Measurements from ENCODE around the gene TTBK2.
"Not testable (repeated sequence)": the region's sequence is repeated elsewhere in the genome, so short reads cannot be mapped to it uniquely, and the experiment has no call there.

Gene TTBK2

DNA sequence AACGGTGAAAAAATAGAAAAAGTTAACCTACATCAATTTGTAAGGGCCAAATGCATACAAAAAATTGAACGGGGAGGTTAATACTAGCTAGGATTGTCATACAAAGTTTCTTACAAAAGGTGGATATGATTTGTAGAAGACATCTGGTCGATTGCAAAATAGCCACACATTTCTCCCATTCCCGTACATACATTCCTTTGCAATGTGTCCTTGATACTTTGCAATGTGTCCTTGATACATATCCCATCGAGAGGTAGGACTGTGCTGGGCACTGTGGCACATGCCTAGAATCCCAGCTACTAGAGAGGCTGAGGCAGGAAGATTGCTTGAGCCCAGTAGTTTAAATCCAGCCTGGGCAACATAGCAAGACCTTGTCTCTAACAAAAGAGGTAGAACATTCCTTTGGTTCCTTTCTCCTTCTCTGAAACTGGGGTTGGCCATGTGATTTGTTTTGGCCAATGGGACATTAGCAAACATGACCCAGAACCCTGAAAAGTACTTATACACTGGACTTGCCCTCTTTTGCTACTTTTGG is 9.5 kb downstream of the TTBK2 start:
- in situ Hi-C loops (cut with MboI; ENCODE audit: low sequenced_read_pairs): no loop called here

DNA sequence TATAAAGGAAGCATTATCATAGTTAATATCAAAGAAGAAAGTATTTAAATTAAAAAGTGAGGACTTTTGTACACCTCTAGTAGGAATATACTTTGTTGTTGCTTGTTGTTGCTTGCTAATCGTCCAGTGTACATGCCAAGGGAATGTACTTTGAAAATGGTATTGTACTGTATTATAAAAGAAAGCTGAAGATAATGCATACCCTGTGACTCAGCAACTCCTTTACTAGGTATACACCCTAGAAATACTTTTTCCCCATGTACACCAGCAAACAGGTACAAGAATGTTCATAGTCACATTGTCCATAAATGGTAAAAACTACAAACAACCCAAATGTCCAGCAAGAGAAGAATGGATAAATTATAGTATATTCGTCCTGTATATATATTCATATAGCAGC is 12.0 kb downstream of the TTBK2 start:
- in situ Hi-C loops (cut with MboI; ENCODE audit: low sequenced_read_pairs): no loop called here

- in situ Hi-C loops (cut with MboI; ENCODE audit: low sequenced_read_pairs): no loop called here
These were observed 16.9 kb downstream of the TTBK2 start for GRCh38 chr15:42903388-42904324.

DNA sequence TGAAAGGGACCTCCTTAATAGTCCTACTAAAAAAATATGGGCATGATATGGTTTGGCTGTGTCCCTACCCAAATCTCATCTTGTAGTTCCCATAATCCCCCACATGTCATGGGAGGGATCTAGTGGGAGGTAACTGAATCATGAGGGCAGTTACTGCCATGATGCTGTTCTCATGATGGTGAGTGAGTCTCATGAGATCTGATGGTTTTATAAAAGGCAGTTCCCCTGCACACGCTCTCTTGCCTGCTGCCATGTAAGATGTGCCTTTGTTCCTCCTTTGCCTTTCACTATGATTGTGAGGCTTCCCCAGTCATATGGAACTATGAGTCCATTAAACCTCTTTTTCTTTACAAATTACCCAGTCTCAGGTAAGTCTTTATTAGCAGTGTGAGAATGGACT is 26.7 kb downstream of the TTBK2 start:
- in situ Hi-C loops (cut with MboI; ENCODE audit: low sequenced_read_pairs): not testable (repeated sequence)

GRCh38 chr15:42891569-42891968 is 29.0 kb downstream of the TTBK2 start:
- in situ Hi-C loops (cut with MboI; ENCODE audit: low sequenced_read_pairs): no loop called here

DNA sequence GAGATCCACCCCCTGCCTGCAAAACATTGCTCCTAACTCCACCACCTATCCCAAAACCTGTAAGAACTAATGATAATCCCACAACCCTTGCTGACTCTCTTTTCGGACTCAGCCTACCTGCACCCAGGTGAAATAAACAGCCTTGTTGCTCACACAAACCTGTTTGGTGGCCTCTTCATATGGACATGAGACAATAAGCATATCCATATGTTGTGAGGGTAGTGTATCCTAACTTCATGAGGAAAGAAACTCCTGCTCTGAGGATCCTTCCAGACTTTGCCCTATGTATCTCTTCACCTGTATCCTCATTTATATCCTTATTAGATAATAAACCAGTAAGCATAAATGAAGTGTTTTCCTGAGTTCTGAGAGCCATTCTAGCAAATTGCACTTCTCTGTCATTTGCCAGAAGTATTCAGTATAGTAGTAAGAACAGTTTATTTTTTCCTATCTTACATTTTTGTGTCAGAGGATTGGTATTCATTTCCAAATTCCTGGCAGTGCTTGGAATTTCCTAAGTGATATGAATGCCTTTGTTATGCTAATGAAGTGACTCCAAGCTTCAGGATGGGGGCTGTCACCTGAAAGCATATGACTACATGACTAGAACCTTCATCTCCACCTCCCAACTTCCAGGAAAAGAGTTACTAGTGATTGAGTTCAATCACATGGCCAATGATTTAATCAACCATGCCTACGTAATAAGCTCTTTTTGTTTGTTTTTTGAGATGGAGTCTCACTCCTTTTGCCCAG is 30.2 kb downstream of the TTBK2 start:
- in situ Hi-C loops (cut with MboI; ENCODE audit: low sequenced_read_pairs): no loop called here

- in situ Hi-C loops (cut with MboI; ENCODE audit: low sequenced_read_pairs): not testable (repeated sequence)
These were observed 33.2 kb downstream of the TTBK2 start for GRCh38 chr15:42887384-42887783.

DNA sequence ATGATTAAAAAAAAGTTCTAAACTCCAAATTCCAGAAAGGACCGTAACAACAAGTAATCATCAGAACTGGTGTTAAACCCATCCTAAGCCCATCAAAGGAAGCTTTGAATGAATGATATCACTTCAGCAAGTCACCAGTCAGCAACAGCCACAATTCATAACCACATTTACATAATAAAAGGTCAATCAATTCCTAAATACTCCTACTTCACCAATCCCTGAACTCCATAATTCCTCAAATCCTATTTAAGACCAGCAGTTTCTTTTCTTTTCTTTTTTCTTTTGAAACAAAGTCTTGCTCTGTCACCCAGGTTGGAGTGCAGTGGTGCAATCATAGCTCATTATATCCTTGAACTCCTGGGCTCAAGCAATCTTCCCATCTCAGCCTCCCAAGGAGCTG is 40.5 kb downstream of the TTBK2 start:
- in situ Hi-C loops (cut with MboI; ENCODE audit: low sequenced_read_pairs): no loop called here

- in situ Hi-C loops (cut with MboI; ENCODE audit: low sequenced_read_pairs): no loop called here
These were observed 41.1 kb downstream of the TTBK2 start for GRCh38 chr15:42879443-42879842.

DNA sequence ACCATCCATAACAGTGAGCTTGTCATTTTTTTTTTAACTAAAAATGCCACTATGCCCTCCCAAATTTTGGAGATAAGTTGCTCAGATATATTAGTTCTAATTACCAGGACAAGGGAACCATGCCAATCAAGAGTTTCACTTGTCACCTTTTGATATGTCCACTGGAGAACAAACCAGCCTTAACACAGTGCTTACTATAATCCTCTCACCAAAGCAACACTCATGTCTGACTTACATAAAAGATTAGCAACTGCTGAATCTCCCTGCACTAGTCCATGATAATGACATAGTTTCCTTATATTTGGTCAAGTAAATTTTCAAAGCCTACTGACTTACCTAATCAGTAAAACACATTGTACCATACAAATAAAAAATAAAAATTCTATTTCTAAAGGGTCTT is 44.4 kb downstream of the TTBK2 start:
- in situ Hi-C loops (cut with MboI; ENCODE audit: low sequenced_read_pairs): no loop called here

- in situ Hi-C loops (cut with MboI; ENCODE audit: low sequenced_read_pairs): no loop called here
These were observed 51.9 kb downstream of the TTBK2 start for GRCh38 chr15:42868683-42869082.

GRCh38 chr15:42863572-42864239 is 56.9 kb downstream of the TTBK2 start:
- in situ Hi-C loops (cut with MboI; ENCODE audit: low sequenced_read_pairs): no loop called here

DNA sequence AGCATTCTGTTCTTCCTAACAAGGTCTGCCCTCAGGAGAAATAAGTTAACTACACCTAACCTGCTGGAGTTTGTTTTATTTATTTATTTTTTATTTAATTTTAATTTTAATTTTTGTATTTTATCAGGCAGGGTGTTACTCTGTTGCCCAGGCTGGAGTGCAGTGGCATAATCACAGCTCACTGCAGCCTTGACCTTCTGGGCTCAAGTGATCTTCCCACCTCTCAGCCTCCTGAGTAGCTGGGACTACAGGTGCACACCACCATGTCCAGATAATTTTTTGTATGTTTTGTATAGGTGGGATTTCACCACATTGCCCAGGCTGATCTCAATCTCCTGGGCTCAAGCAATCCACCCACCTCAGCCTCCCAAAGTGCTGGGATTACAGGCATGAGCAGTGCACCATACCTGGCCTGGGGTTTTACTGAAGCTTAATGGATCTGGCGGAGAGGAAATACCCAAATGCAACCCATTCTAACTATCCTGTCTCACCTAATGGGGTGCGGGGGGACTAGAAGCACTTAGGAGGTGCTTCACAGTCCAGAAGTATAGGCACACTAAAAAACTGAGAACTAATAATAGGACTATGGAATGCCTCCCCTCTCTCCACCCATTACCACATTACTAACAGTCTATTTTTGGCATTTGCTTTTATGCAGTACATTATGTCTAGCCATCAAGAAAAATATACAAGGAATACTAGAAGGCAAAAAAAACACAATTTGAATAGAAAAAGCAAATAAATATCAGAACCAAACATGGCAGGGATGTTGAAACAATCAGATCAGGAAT is 61.4 kb downstream of the TTBK2 start:
- in situ Hi-C loops (cut with MboI; ENCODE audit: low sequenced_read_pairs): no loop called here

- in situ Hi-C loops (cut with MboI; ENCODE audit: low sequenced_read_pairs): no loop called here
These were observed 62.0 kb downstream of the TTBK2 start for GRCh38 chr15:42858540-42858939.

GRCh38 chr15:42854576-42854975 is 66.0 kb downstream of the TTBK2 start:
- in situ Hi-C loops (cut with MboI; ENCODE audit: low sequenced_read_pairs): no loop called here

GRCh38 chr15:42849836-42850235 is 70.7 kb downstream of the TTBK2 start:
- in situ Hi-C loops (cut with MboI; ENCODE audit: low sequenced_read_pairs): no loop called here

GRCh38 chr15:42848846-42849245 is 71.7 kb downstream of the TTBK2 start:
- in situ Hi-C loops (cut with MboI; ENCODE audit: low sequenced_read_pairs): no loop called here

- in situ Hi-C loops (cut with MboI; ENCODE audit: low sequenced_read_pairs): no loop called here
These were observed 73.9 kb downstream of the TTBK2 start for GRCh38 chr15:42846647-42847046.

DNA sequence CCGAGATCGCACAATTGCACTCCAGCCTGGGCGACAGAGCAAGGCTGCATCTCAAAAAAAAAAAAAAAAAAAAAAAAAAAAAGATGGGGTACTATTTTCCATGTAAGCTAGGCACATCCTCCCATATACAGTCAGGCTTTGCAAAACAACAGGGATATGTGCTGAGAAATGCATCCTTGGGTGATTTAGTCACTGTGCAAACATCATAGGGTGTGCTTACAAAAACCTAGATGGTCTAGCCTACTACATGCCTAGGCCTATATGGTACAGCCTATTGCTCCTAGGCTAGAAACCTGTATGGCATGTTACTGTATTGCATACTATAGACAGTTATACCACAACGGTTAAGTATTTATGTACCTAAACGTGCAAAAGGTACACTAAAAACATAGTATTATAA is 75.0 kb downstream of the TTBK2 start:
- in situ Hi-C loops (cut with MboI; ENCODE audit: low sequenced_read_pairs): no loop called here

DNA sequence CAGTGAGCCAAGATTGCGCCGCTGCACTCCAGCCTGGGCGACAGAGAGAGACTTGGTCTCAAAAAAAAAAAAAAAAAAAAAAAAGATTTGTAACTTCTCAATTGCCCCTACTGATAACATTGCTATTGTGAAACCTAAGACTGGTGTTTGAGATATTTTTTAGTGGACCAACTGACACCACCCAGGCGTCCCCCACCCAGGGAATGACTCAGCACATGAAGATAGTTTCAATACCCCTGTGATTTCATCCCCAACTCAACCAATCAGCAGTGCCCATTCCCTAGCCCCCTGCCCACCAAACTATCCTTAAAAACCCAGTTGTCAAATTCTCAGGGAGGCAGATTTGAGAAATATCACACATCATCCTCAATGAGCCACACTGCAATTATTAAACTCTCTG is 76.9 kb downstream of the TTBK2 start:
- in situ Hi-C loops (cut with MboI; ENCODE audit: low sequenced_read_pairs): no loop called here
